SU-DHL-6 (cell line): ENCODE measurements around the gene D2HGDH.

Experiments used
- H2AFZ ChIP-seq: fragments of 200-600 bp; sonication (generic); 2 replicates; pipeline ENCODE4 v1.6.1; 2014; ENCODE audit warnings: low read depth, mild to moderate bottlenecking, moderate library complexity, mixed read lengths, antibody characterized with exemption, low read length; ENCODE audit not compliant: severe bottlenecking
- H3F3A ChIP-seq: fragments of 200-600 bp; shearing (Covaris generic); 2 replicates; pipeline ENCODE4 v1.6.0; 2016; ENCODE audit warnings: antibody characterized with exemption, mild to moderate bottlenecking; ENCODE audit not compliant: insufficient read depth
- H3K27ac ChIP-seq: fragments of 200-600 bp; sonication (generic); 2 replicates; pipeline ENCODE4 v1.5.1; 2016; ENCODE audit warnings: low read depth, mild to moderate bottlenecking, low read length, moderate library complexity, mixed read lengths
- H3K27me3 ChIP-seq: fragments of 200-600 bp; sonication (generic), shearing (Covaris generic); 2 replicates; pipeline ENCODE4 v1.6.0; 2014; ENCODE audit warnings: mild to moderate bottlenecking, low read length
- H3K36me3 ChIP-seq: fragments of 200-600 bp; sonication (generic); 2 replicates; pipeline ENCODE4 v1.6.1; 2014; ENCODE audit warnings: mild to moderate bottlenecking, low read length, mixed read lengths
- H3K4me2 ChIP-seq: fragments of 300-600, 200-600 bp; shearing (Covaris generic), sonication (generic); 2 replicates; pipeline ENCODE4 v1.6.0; 2014; ENCODE audit warnings: low read length, low read depth, mild to moderate bottlenecking; ENCODE audit not compliant: poor library complexity, severe bottlenecking
- H3K4me3 ChIP-seq: fragments of 200-600 bp; sonication (generic); 2 replicates; pipeline ENCODE4 v1.5.1; 2014; ENCODE audit warnings: antibody characterized with exemption, low read length, mild to moderate bottlenecking, mixed read lengths; ENCODE audit not compliant: insufficient read depth, poor library complexity, severe bottlenecking
- H3K79me2 ChIP-seq: fragments of 200-600 bp; sonication (generic); 2 replicates; pipeline ENCODE4 v1.6.1; 2014; ENCODE audit warnings: mild to moderate bottlenecking, low read length, moderate library complexity; ENCODE audit not compliant: insufficient read depth
- H3K9ac ChIP-seq: fragments of 200-600 bp; sonication (generic); 2 replicates; pipeline ENCODE4 v1.7.0; 2014; ENCODE audit warnings: mild to moderate bottlenecking, low read length
- H3K9me2 ChIP-seq: fragments of 200-600 bp; sonication (generic); replicated peaks from 2 replicates; pipeline ENCODE4 v1.6.1; 2014; ENCODE audit warnings: low read length; ENCODE audit not compliant: insufficient read depth
- H3K9me3 ChIP-seq: fragments of 200-600 bp; sonication (generic); 2 replicates; pipeline ENCODE4 v1.6.1; 2014; ENCODE audit warnings: low read length, mixed read lengths; ENCODE audit not compliant: insufficient read depth
- H4K20me1 ChIP-seq: fragments of 200-600 bp; sonication (generic); 2 replicates; pipeline ENCODE4 v1.6.1; 2014; ENCODE audit warnings: low read depth, mild to moderate bottlenecking, antibody characterized with exemption, low read length, moderate library complexity, mixed read lengths
- EZH2phosphoT487 ChIP-seq: fragments of 200-600 bp; sonication (generic), shearing (Covaris generic); conservative IDR thresholded peaks from 2 replicates; pipeline ENCODE4 v1.6.1; 2018; ENCODE audit warnings: mild to moderate bottlenecking, antibody characterized with exemption, low read length, moderate library complexity, mixed read lengths
- TF ChIP-seq, protein P1 (sequence below): fragments of 200-600 bp; sonication (generic); IDR thresholded peaks from one replicate; pipeline ENCODE4 v1.5.1; 2017; ENCODE audit warnings: antibody characterized with exemption, mild to moderate bottlenecking, low read length, moderate library complexity; ENCODE audit not compliant: insufficient read depth, poor library complexity, severe bottlenecking

Gene D2HGDH

DNA sequence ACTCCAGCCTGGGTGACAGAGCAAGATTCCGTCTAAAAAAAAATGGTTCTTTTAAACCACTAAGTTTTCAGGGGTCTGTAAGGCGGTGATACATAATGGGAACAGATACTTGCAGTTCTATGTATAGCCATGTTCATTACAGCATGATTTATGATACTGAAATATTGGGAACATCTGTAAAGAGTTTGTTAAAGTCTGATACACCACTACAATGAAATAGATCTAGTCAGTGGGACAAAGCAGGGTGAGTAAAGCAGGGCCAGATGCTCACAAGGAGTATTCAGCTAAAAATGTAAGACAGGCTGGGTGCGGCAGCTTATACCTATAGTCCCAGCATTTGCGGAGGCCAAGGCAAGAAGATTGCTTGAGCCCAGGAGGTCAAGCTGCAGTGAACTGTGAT, 38.8 kb upstream of the D2HGDH start:
- Histone ChIP-seq H3F3A (peaks cover 26% of the 10 kb centered on the region), H3K36me3 (no peaks in the 10 kb centered on the region)
- TF ChIP-seq, protein P1, sequence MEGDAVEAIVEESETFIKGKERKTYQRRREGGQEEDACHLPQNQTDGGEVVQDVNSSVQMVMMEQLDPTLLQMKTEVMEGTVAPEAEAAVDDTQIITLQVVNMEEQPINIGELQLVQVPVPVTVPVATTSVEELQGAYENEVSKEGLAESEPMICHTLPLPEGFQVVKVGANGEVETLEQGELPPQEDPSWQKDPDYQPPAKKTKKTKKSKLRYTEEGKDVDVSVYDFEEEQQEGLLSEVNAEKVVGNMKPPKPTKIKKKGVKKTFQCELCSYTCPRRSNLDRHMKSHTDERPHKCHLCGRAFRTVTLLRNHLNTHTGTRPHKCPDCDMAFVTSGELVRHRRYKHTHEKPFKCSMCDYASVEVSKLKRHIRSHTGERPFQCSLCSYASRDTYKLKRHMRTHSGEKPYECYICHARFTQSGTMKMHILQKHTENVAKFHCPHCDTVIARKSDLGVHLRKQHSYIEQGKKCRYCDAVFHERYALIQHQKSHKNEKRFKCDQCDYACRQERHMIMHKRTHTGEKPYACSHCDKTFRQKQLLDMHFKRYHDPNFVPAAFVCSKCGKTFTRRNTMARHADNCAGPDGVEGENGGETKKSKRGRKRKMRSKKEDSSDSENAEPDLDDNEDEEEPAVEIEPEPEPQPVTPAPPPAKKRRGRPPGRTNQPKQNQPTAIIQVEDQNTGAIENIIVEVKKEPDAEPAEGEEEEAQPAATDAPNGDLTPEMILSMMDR: no peak
- no peak for TF ChIP-seq EZH2phosphoT487

GRCh38 chr2:241701149-241701398, 33.4 kb upstream of the D2HGDH start:
- Histone ChIP-seq H3F3A (peaks cover 24% of the 10 kb centered on the region), H2AFZ (no peak overlapping the region), H4K20me1 (no peaks in the 10 kb centered on the region), H3K27me3 (no peaks in the 10 kb centered on the region), H3K9me3 (0 out of 2 replicates have a peak, but pooled peaks cover 5% of the 10 kb centered on the region), H3K9me2 (no peaks in the 10 kb centered on the region), H3K4me3 (peak overlapping the region; percentile 66), H3K4me2 (peak overlapping the region; percentile 56), H3K9ac (peak overlapping the region; percentile 93), H3K36me3 (peaks cover 6% of the 10 kb centered on the region), H3K27ac (peak overlapping the region; percentile 88), H3K79me2 (peaks cover 15% of the 10 kb centered on the region)
- TF ChIP-seq, protein P1: peak; percentile 31
- no peak for TF ChIP-seq EZH2phosphoT487

More for the DNA sequence above, 38.8 kb upstream of the D2HGDH start:
- Histone ChIP-seq H4K20me1 (no peaks in the 10 kb centered on the region), H3K9me2 (no peaks in the 10 kb centered on the region), H2AFZ (no peak overlapping the region), H3K27ac (no peak overlapping the region), H3K4me2 (no peak overlapping the region), H3K9ac (no peak overlapping the region), H3K27me3 (no peaks in the 10 kb centered on the region), H3K9me3 (no peaks in the 10 kb centered on the region), H3K4me3 (no peak overlapping the region), H3K79me2 (no peaks in the 10 kb centered on the region)

DNA sequence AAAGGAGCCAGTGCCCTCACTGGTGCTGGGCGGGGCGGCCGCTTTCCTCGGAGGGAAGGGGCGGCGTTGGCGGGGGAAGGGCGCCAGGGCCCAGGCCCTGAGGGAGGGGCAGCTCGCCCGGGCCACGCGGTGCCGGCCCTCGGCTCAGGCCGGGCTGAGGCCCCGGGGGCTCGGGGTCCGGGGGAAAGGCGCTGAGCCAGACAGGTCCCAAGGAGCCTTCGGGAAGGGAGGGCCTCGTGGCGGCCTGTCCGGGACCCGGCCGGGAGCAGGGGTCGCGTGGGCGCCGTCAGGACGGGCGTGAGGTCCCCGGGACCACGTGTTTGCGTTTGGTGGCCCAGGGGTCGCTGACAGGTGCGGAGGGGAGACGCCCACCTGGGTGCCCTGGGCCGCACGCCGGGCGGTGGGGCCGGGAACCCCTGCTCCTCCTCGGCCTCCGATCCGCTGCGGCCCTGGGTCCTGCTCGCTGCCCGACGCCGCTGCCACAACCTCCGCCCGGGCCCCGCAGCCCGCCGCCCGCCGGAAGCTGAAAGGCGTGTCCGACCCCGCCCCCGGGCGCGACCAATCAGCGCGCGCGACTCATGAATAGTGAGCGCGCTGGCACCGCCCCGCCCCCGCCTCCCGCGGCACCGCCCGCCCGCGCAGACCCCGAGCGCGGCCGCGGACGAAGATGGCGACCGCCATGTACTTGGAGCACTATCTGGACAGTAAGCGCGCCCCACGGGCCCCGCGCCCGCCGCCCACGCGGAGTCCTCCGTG, 32.9 kb upstream of the D2HGDH start, which contains the start of gene ING5:
ING5 (plus strand) TSS at position 641 of the 756 bp plus-strand sequence; CDS start at position 668, 27 bp downstream.
- Histone ChIP-seq H3K9ac (peak within 1 kb of the TSS; percentile 93), H3K4me3 (peak within 1 kb of the TSS; percentile 83), H3K27ac (peak within 1 kb of the TSS; percentile 88), H4K20me1 (no peaks in the 10 kb centered on the region), H3F3A (peaks cover 24% of the 10 kb centered on the region), H3K27me3 (no peaks in the 10 kb centered on the region), H3K4me2 (peak within 1 kb of the TSS; percentile 84), H3K9me3 (peaks cover 9% of the 10 kb centered on the region; the same call in 1 of the 2 replicates), H3K9me2 (no peaks in the 10 kb centered on the region), H2AFZ (peak within 1 kb of the TSS; percentile 3), H3K79me2 (peaks cover 15% of the 10 kb centered on the region), H3K36me3 (peaks cover 11% of the 10 kb centered on the region)
- TF ChIP-seq EZH2phosphoT487: no peak
- TF ChIP-seq, protein P1: no peak
